Nephron progenitor cell (in vitro differentiated cells): Measurements from ENCODE around the gene C1orf216.

Experiments used
- DNase-seq: peaks from one replicate; pipeline ENCODE4 v3.0.0; 2021
- H3K27ac Mint-ChIP-seq: 2 replicates; pipeline ENCODE4 v1.8.0; 2021; ENCODE audit warnings: mild to moderate bottlenecking, moderate library complexity, mixed read lengths
- H3K27me3 Mint-ChIP-seq: 2 replicates; pipeline ENCODE4 v1.8.0; 2021; ENCODE audit warnings: mild to moderate bottlenecking, low read depth, mixed read lengths; ENCODE audit not compliant: poor library complexity
- H3K36me3 Mint-ChIP-seq: 2 replicates; pipeline ENCODE4 v1.8.0; 2021; ENCODE audit warnings: low read depth, mixed read lengths
- H3K4me1 Mint-ChIP-seq: 2 replicates; pipeline ENCODE4 v1.8.0; 2021; ENCODE audit warnings: mixed read lengths
- H3K4me3 Mint-ChIP-seq: 2 replicates; pipeline ENCODE4 v1.8.0; 2021; ENCODE audit warnings: mild to moderate bottlenecking, moderate library complexity, mixed read lengths
- H3K9me3 Mint-ChIP-seq: 2 replicates; pipeline ENCODE4 v1.8.0; 2021; ENCODE audit warnings: mild to moderate bottlenecking, moderate library complexity, mixed read lengths
- TF ChIP-seq, protein P1 (sequence below): fragments of 200-600 bp; sonication (generic); IDR thresholded peaks from 2 replicates; pipeline ENCODE4 v1.5.0; 2021; ENCODE audit warnings: antibody characterized with exemption

Gene C1orf216

GRCh38 chr1:35753626-35754260, 35.1 kb upstream of the C1orf216 start:
- Mint-ChIP-seq H3K27ac (peak overlapping the region; percentile 57), H3K9me3 (no peaks in the 10 kb centered on the region), H3K36me3 (peaks cover 27% of the 10 kb centered on the region), H3K4me3 (no peak overlapping the region), H3K4me1 (no peaks in the 10 kb centered on the region), H3K27me3 (no peaks in the 10 kb centered on the region)
- no peak for DNase-seq
- TF ChIP-seq, protein P1, sequence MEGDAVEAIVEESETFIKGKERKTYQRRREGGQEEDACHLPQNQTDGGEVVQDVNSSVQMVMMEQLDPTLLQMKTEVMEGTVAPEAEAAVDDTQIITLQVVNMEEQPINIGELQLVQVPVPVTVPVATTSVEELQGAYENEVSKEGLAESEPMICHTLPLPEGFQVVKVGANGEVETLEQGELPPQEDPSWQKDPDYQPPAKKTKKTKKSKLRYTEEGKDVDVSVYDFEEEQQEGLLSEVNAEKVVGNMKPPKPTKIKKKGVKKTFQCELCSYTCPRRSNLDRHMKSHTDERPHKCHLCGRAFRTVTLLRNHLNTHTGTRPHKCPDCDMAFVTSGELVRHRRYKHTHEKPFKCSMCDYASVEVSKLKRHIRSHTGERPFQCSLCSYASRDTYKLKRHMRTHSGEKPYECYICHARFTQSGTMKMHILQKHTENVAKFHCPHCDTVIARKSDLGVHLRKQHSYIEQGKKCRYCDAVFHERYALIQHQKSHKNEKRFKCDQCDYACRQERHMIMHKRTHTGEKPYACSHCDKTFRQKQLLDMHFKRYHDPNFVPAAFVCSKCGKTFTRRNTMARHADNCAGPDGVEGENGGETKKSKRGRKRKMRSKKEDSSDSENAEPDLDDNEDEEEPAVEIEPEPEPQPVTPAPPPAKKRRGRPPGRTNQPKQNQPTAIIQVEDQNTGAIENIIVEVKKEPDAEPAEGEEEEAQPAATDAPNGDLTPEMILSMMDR = no peak

GRCh38 chr1:35748326-35748725, 29.6 kb upstream of the C1orf216 start:
- TF ChIP-seq, protein P1 = no peak
- H3K4me3 Mint-ChIP-seq = no peak overlapping the region
- no peak for DNase-seq
- peaks cover 46% of the 10 kb centered on the region for H3K36me3 Mint-ChIP-seq
- peak overlapping the region; percentile 73 for H3K27ac Mint-ChIP-seq
- no peaks in the 10 kb centered on the region for H3K27me3 Mint-ChIP-seq
- H3K9me3 Mint-ChIP-seq = no peaks in the 10 kb centered on the region
- no peaks in the 10 kb centered on the region for H3K4me1 Mint-ChIP-seq

- Mint-ChIP-seq H3K4me1 (no peaks in the 10 kb centered on the region), H3K9me3 (no peaks in the 10 kb centered on the region), H3K27ac (no peak overlapping the region), H3K27me3 (no peaks in the 10 kb centered on the region), H3K4me3 (no peak overlapping the region), H3K36me3 (peaks cover 47% of the 10 kb centered on the region)
- TF ChIP-seq, protein P1 = no peak
- DNase-seq = no peak
These were observed 26.5 kb upstream of the C1orf216 start for GRCh38 chr1:35745124-35745730.

DNA sequence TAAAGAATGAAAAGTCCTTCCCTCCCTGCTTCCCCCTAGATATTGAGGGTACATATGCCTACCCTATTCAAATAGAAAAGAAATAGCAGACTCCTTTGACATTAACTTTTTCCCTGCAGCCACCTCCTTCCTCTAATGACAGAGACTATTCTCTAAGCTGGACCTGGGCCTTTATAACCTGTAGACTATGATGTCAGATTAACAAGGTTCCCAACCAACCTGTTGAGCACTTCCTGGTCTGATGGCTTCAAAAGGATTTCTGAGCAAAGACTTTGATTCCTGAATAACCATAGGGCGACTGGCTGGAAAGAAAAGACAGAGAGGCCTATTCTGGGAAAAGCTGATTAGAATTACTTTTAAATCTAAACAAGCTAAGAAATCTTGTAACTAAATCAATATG, 18.4 kb upstream of the C1orf216 start:
- no peak for DNase-seq
- Mint-ChIP-seq H3K4me3 (no peak overlapping the region), H3K36me3 (peaks cover 46% of the 10 kb centered on the region), H3K27ac (no peak overlapping the region), H3K9me3 (no peaks in the 10 kb centered on the region), H3K27me3 (no peaks in the 10 kb centered on the region), H3K4me1 (no peaks in the 10 kb centered on the region)
- TF ChIP-seq, protein P1 = no peak

DNA sequence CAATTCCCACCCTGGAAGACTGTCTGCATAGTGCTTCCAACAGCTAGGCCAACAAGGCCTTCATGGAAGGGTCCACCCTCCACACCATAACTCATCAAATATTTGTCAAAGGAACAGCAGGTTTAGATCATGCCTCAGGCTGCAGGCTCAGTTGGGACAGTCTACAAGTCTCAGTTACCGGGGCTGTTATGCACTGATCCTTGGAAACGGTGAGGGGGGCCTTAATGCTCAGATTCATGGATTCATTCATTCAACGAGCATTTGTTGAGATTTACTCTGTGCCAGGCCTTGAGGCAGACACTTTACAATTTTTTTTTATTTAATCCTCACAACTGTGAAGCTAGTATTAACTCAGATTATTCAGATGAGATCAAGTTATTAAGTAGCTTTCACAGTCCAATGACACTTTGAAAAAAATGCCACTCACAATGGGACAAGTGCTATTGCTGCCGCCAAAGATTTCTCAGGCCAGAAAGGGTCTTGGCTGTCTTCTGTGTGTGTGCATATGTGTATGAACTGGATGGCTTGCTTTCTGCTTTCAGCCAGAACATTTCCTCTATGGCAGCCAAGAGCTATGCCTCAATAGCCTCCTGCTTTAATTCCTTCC, 8.9 kb upstream of the C1orf216 start:
- Mint-ChIP-seq H3K9me3 (no peaks in the 10 kb centered on the region), H3K27ac (no peak overlapping the region), H3K4me3 (no peak overlapping the region), H3K4me1 (peaks cover 24% of the 10 kb centered on the region), H3K27me3 (no peaks in the 10 kb centered on the region), H3K36me3 (no peaks in the 10 kb centered on the region)
- TF ChIP-seq, protein P1 = no peak
- DNase-seq = no peak
